ENCODE measurements around the gene IL1RAPL1.

IL1RAPL1 gene

GRCh38 chrX:28610746-28611145 lies 23.5 kb downstream of the IL1RAPL1 start:
- no peak overlapping the region for H3K27ac ChIP-seq
- ChIA-PET CTCF (no interaction called here), POLR2A (ENCODE audit: low non-redundant PET) (no interaction called here)
- no peak for TF ChIP-seq CTCF (conservative IDR thresholded peaks at IDR 0.05; ENCODE audit: low read depth)
- DNase-seq (ENCODE audit: low spot score) = no peak

- no peak overlapping the region for H3K27ac ChIP-seq
- TF ChIP-seq CTCF (conservative IDR thresholded peaks at IDR 0.05; ENCODE audit: low read depth) = no peak
- POLR2A ChIA-PET (ENCODE audit: low non-redundant PET) = no interaction called here
- CTCF ChIA-PET = interaction anchor here (0.7 kb wide), 1 partner anchor 618 kb away, joined by 10 read pairs; no protein-coding TSS in a partner anchor
- no peak for DNase-seq (ENCODE audit: low spot score)
These were observed 26.3 kb downstream of the IL1RAPL1 start for GRCh38 chrX:28613558-28613957.

GRCh38 chrX:28625223-28625622 lies 38.0 kb downstream of the IL1RAPL1 start:
- H3K27ac ChIP-seq = no peak overlapping the region
- ChIA-PET CTCF (no interaction called here), POLR2A (ENCODE audit: low non-redundant PET) (no interaction called here)
- TF ChIP-seq CTCF (conservative IDR thresholded peaks at IDR 0.05; ENCODE audit: low read depth) = no peak
- no peak for DNase-seq (ENCODE audit: low spot score)

DNA sequence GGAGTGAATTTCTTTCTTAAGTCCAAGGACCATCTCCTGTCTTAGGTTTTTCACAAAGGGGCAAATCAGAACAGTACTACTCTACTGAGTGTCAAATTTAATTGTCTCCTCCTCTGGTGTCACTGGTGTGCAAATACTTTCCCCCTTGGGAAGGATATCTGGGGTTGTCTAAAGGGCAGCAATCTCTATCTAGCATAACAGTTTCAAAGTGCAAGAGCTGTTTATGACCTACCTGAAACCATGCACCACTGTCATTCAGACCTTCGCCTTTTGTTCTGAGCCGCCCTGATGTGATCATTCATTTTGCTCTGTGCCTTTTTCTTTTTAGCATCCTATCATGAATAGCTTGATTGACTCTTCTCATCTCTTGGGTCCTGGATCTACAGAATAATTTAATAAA lies 39.3 kb downstream of the IL1RAPL1 start:
- POLR2A ChIA-PET (ENCODE audit: low non-redundant PET) = no interaction called here
- CTCF ChIA-PET = interaction anchor here (0.6 kb wide), 1 partner anchor 1234 kb away, joined by 3 read pairs; no protein-coding TSS in a partner anchor
- DNase-seq (ENCODE audit: low spot score) = no peak
- no peak for TF ChIP-seq CTCF (conservative IDR thresholded peaks at IDR 0.05; ENCODE audit: low read depth)
- H3K27ac ChIP-seq = no peak overlapping the region

DNA sequence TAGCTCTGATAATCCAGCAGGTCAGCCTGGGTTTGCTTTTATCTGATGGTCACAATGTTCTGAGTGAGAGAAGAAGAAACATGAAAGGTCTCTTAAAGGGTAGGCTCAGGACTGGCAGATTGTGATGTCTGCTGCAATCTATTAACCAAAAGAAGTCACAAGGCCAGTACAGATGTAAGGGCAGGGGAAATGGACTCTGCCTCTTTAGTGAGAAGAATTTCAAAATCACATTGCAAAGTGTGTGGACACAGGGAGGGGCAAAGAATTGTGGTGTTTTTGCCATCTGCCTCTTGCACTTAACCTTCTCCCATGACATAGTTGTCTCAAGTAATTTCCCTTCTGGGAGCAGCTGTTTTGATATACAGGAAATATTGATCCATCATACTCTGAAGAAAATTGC lies 40.9 kb downstream of the IL1RAPL1 start:
- H3K27ac ChIP-seq = no peak overlapping the region
- CTCF ChIA-PET = no interaction called here

GRCh38 chrX:28638775-28639174 lies 51.5 kb downstream of the IL1RAPL1 start:
- POLR2A ChIA-PET (ENCODE audit: low non-redundant PET) = no interaction called here
- no peak overlapping the region for H3K27ac ChIP-seq
- DNase-seq (ENCODE audit: low spot score) = no peak
- CTCF ChIA-PET = no interaction called here
- no peak for TF ChIP-seq CTCF (conservative IDR thresholded peaks at IDR 0.05; ENCODE audit: low read depth)

More for the DNA sequence above, 40.9 kb downstream of the IL1RAPL1 start:
- no peak for DNase-seq (ENCODE audit: low spot score)
- POLR2A ChIA-PET (ENCODE audit: low non-redundant PET) = no interaction called here
- TF ChIP-seq CTCF (conservative IDR thresholded peaks at IDR 0.05; ENCODE audit: low read depth) = no peak

DNA sequence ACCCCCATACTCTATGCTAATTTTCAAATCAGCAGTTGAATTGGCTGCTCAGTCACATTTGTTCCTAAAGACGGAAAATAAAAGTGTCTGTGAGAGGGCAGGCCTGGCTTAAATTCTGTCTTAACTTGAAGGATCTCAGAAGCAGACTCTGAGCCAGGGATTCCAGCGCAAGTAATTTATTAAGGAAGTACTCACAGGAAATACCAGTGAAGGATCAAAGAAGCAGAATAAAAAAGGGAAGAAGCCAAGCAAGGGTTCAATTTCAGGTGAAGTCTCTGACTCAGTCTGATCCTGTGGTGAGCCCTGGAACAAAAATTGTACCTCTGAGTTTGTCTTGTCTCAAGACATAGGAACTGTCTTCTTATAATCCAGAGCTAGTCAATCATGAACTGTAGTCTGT lies 52.2 kb downstream of the IL1RAPL1 start:
- TF ChIP-seq CTCF (conservative IDR thresholded peaks at IDR 0.05; ENCODE audit: low read depth) = no peak
- POLR2A ChIA-PET (ENCODE audit: low non-redundant PET) = no interaction called here
- H3K27ac ChIP-seq = no peak overlapping the region
- peak; percentile 4 for DNase-seq (ENCODE audit: low spot score)
- CTCF ChIA-PET = no interaction called here

Data from RWPE1 (cell line).